Astrocyte (in vitro differentiated cells and primary cell): Measurements from ENCODE around the gene LAMP1.

Experiments used
- EZH2 ChIP-seq: IDR thresholded peaks from 2 replicates; pipeline ENCODE4 v1.6.1; 2012; ENCODE audit warnings: mild to moderate bottlenecking, low read length, inconsistent platforms; ENCODE audit not compliant: insufficient read depth
- TF ChIP-seq, protein P1 (sequence below): IDR thresholded peaks from 2 replicates; pipeline ENCODE4 v1.5.1; 2011; ENCODE audit warnings: low read depth, mild to moderate bottlenecking, inconsistent platforms, low read length, moderate library complexity; ENCODE audit not compliant: insufficient read depth

- TF ChIP-seq, protein P1, sequence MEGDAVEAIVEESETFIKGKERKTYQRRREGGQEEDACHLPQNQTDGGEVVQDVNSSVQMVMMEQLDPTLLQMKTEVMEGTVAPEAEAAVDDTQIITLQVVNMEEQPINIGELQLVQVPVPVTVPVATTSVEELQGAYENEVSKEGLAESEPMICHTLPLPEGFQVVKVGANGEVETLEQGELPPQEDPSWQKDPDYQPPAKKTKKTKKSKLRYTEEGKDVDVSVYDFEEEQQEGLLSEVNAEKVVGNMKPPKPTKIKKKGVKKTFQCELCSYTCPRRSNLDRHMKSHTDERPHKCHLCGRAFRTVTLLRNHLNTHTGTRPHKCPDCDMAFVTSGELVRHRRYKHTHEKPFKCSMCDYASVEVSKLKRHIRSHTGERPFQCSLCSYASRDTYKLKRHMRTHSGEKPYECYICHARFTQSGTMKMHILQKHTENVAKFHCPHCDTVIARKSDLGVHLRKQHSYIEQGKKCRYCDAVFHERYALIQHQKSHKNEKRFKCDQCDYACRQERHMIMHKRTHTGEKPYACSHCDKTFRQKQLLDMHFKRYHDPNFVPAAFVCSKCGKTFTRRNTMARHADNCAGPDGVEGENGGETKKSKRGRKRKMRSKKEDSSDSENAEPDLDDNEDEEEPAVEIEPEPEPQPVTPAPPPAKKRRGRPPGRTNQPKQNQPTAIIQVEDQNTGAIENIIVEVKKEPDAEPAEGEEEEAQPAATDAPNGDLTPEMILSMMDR = no peak
- no peak for TF ChIP-seq EZH2
Measured at GRCh38 chr13:113327766-113328471, 30.9 kb downstream of the LAMP1 start.
